Thyroid gland (tissue), 4 donors: ENCODE data around the gene OR1D5.
"Not testable (repeated sequence)": the region's sequence is repeated elsewhere in the genome, so short reads cannot be mapped to it uniquely, and the experiment has no call there.

Source experiments
- POLR2A ChIP-seq, 2 donors: fragments of 450-650 bp; IDR thresholded peaks; one replicate each; pipeline ENCODE4 v1.6.1; 2017; ENCODE audit warnings: antibody characterized with exemption in 2 of 2, mild to moderate bottlenecking in 2 of 2, moderate library complexity in 1 of 2
- TF ChIP-seq, protein P1 (sequence below), 6 experiments: fragments of 200-600 bp in 3 of 6; fragments of 450-650 bp in 3 of 6; sonication (generic) in 3 of 6; IDR thresholded peaks; one replicate each; pipeline ENCODE4 v1.5.1; 2016 to 2019; ENCODE audit warnings: antibody characterized with exemption in 6 of 6, mild to moderate bottlenecking in 2 of 6, inconsistent platforms in 1 of 6, moderate library complexity in 1 of 6

DNA sequence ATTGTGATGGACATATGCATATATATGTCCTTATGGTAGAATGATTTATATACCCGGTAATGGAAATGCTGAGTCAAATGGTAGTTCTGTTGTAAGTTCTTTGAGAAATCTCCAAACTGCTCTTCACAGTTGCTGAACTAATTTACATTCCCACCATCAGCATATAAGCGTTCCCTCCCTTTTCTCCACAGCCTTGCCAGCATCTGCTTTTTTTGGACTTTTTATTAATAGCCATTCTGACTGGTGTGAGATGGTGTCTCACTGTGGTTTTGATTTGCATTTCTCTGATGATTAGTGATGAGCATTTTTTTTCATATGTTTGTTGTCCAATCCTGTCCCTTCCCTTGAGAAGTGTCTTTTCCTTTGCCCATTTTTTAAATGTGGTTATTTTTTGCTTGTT lies 8.5 kb downstream of the OR1D5 start:
- TF ChIP-seq, protein P1, sequence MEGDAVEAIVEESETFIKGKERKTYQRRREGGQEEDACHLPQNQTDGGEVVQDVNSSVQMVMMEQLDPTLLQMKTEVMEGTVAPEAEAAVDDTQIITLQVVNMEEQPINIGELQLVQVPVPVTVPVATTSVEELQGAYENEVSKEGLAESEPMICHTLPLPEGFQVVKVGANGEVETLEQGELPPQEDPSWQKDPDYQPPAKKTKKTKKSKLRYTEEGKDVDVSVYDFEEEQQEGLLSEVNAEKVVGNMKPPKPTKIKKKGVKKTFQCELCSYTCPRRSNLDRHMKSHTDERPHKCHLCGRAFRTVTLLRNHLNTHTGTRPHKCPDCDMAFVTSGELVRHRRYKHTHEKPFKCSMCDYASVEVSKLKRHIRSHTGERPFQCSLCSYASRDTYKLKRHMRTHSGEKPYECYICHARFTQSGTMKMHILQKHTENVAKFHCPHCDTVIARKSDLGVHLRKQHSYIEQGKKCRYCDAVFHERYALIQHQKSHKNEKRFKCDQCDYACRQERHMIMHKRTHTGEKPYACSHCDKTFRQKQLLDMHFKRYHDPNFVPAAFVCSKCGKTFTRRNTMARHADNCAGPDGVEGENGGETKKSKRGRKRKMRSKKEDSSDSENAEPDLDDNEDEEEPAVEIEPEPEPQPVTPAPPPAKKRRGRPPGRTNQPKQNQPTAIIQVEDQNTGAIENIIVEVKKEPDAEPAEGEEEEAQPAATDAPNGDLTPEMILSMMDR (IDR thresholded peaks at IDR 0.05), result not testable (repeated sequence)
- TF ChIP-seq POLR2A (IDR thresholded peaks at IDR 0.05), result not testable (repeated sequence)
